Ovary (tissue), 9 donors: Measurements from ENCODE around the gene TMEM121. TPM values are rescaled to one million over a fixed set of nuclear protein-coding genes. Genes with fewer than 3 reads are reported as not detected.
"Not testable (repeated sequence)": the region's sequence is repeated elsewhere in the genome, so short reads cannot be mapped to it uniquely, and the experiment has no call there.

Source experiments
- DNase-seq, 5 donors: peaks; one replicate each; pipeline ENCODE4 v3.0.0-alpha.2; 2019 to 2020
- H3K27ac ChIP-seq, 2 donors: fragments of 200-600 bp; one replicate each; pipeline versions ENCODE4 v1.5.1 to v1.8.0; 2019 to 2022
- H3K27me3 ChIP-seq: fragments of 200-600 bp; one replicate; pipeline ENCODE4 v1.8.0; 2022
- H3K36me3 ChIP-seq: fragments of 200-600 bp; sonication (generic); one replicate; pipeline ENCODE4 v1.5.1; 2019
- H3K4me1 ChIP-seq: one replicate; pipeline ENCODE4 v1.8.1; 2013; ENCODE audit warnings: mild to moderate bottlenecking, moderate library complexity; ENCODE audit not compliant: insufficient read depth
- H3K4me3 ChIP-seq: fragments of 200-600 bp; sonication (generic); one replicate; pipeline ENCODE4 v1.5.1; 2017
- H3K9me3 ChIP-seq, 2 donors: fragments of 200-600 bp in 1 of 2; sonication (generic) in 1 of 2; one replicate each; pipeline versions ENCODE4 v1.5.1 to v1.8.1; 2013 to 2019; ENCODE audit warnings: mild to moderate bottlenecking in 1 of 2, moderate library complexity in 1 of 2
- EP300 ChIP-seq: sonication (generic); formaldehyde crosslinking; IDR thresholded peaks from one replicate; pipeline ENCODE4 v1.6.1; 2017; ENCODE audit warnings: antibody characterized with exemption
- WGBS, 3 donors: extraction: QIAGEN DNeasy Blood & Tissue Kit in 1 of 3; methylation state at CpG; one replicate each; pipeline versions ENCODE4 v1.1.5 to v1.1.7; 2013 to 2017; 5-methylcytosine and 5-hydroxymethylcytosine counted together
- intact Hi-C, 4 donors: fragments of 100-400 bp; cut with DNase I; formaldehyde crosslinking; loops; one replicate each; pipeline versions ENCODE4 v1.11.0 to v1.15.1; 2022 to 2023
- polyA plus RNA-seq, 2 donors: library from polyadenylated mRNA; stranded (reverse); fragments of 200-250 nt in 1 of 2; fragments of 350-450 nt in 1 of 2; fragmentation: Illumina TruSeq in 1 of 2; extraction: RNeasy Lipid Tissue Mini Kit (QIAGEN cat#74804) in 1 of 2; gene quantifications; one replicate each; pipeline ENCODE4 v1.2.3, GENCODE V29; 2013 to 2014
- total RNA-seq, 7 donors: library from RNA; depleted of rRNA in 2 of 7; stranded (reverse); fragments of >200 nt in 2 of 7; fragmentation: NEBNext Ultra II Directional in 3 of 7; extraction: Animal tissue kit (Norgen Biotek cat#: 25700) in 3 of 7; gene quantifications; one replicate each; pipeline versions ENCODE4 v1.1.0 to v1.2.4, GENCODE V29; 2016 to 2023
- TF ChIP-seq, protein P1 (sequence below), 3 donors: fragments of 450-650 bp in 2 of 3; fragments of 200-600 bp in 1 of 3; IDR thresholded peaks; one replicate each; pipeline versions ENCODE4 v1.5.1 to v1.8.0; 2016 to 2022; ENCODE audit warnings: antibody characterized with exemption in 3 of 3, mild to moderate bottlenecking in 1 of 3
- donor health status: DM: no; HTN: no; CAD: no; lungs with moderate emphysema.
- donor health status: DM: no; HTN: no; CAD: no.
- donor health status: Bipolar disorder and iron deficiency.
- donor health status: DM: yes; HTN: yes; CAD: no.
- donor health status: DM: no; HTN: no; CAD: no.
- donor health status: DM: yes; HTN: yes; CAD: no.

The TMEM121 gene
- total and polyA plus RNA-seq, 9 donors: 3.3 to 9.0 (median 4.1) TPM; not detected in 1

DNA sequence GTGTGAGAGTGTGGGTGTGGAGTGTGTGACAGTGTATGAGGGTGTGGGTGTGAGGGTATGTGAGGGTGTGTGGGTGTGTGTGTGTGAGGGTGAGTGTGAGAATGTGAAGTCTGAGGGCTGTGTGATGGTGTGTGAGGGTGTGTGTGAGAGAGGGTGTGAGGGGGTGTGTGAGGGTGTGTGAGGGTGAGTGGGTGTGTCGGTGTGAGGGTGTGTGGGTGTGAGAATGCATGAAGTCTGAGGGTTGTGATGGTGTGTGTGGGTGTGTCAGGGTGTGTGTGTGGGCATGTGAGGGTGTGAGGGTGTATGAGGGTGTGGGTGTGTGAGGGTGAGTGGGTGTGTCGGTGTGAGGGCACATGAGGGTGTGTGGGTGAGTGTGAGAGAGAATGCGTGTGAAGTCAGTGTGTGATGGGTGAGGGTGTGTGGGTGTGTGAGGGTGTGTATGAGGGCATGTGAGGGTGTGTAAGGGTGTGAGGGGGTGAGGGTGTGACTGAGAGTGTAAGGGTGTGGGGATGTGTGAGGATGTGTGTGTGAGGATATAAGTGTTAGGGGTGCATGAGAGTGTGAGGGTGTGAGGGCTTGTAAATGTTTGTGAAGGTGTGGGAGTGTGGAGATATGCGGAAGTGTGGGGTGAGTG, 36.4 kb downstream of the TMEM121 start:
- intact Hi-C loops: loop anchor here in 1 of 4 donors (10.0 kb wide), 1 partner anchor 122 kb away; no protein-coding TSS in a partner anchor
- no peaks in the 10 kb centered on the region for H3K36me3 ChIP-seq
- no peak overlapping the region for H3K27ac ChIP-seq
- TF ChIP-seq, protein P1, sequence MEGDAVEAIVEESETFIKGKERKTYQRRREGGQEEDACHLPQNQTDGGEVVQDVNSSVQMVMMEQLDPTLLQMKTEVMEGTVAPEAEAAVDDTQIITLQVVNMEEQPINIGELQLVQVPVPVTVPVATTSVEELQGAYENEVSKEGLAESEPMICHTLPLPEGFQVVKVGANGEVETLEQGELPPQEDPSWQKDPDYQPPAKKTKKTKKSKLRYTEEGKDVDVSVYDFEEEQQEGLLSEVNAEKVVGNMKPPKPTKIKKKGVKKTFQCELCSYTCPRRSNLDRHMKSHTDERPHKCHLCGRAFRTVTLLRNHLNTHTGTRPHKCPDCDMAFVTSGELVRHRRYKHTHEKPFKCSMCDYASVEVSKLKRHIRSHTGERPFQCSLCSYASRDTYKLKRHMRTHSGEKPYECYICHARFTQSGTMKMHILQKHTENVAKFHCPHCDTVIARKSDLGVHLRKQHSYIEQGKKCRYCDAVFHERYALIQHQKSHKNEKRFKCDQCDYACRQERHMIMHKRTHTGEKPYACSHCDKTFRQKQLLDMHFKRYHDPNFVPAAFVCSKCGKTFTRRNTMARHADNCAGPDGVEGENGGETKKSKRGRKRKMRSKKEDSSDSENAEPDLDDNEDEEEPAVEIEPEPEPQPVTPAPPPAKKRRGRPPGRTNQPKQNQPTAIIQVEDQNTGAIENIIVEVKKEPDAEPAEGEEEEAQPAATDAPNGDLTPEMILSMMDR (IDR thresholded peaks at IDR 0.05): no peak
- no peaks in the 10 kb centered on the region for H3K27me3 ChIP-seq
- no peak overlapping the region for H3K4me3 ChIP-seq
- 81 to 88% (median 84%) methylated on average over 4 of the region's 4 CpGs for WGBS, 3 donors
- no peaks in the 10 kb centered on the region for H3K4me1 ChIP-seq
- no peaks in the 10 kb centered on the region for H3K9me3 ChIP-seq
- DNase-seq: no peak

DNA sequence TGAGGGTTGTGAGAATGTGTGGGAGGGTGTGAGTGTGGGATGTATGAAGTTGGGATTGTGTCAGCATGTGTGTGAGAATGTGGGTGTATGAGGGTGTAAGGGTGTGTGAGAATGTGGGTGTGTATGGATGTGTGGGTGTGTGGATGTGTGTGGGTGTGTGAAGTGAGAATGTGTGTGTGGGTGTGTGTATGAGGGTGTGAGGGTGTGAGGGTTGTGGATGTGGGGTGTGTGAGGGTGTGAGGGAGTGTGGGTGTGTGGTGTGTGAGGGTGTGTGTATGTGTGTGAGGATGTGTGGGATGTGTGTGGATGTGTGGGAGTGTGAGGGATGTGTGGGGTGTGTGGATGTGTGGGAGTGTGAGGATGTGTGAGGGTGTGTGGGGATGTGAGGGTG, 37.0 kb downstream of the TMEM121 start:
- no peak overlapping the region for H3K27ac ChIP-seq
- DNase-seq: no peak
- no peaks in the 10 kb centered on the region for H3K9me3 ChIP-seq
- H3K4me3 ChIP-seq: no peak overlapping the region
- intact Hi-C loops: loop anchor here in 1 of 4 donors (10.0 kb wide), 1 partner anchor 121 kb away; no protein-coding TSS in a partner anchor
- no peaks in the 10 kb centered on the region for H3K4me1 ChIP-seq
- no peaks in the 10 kb centered on the region for H3K36me3 ChIP-seq
- TF ChIP-seq EP300: no peak
- H3K27me3 ChIP-seq: no peaks in the 10 kb centered on the region

GRCh38 chr14:105564536-105564935, 38.2 kb downstream of the TMEM121 start:
- intact Hi-C loops: loop anchor here in 1 of 4 donors (10.0 kb wide), 1 partner anchor 120 kb away; no protein-coding TSS in a partner anchor
- not testable (repeated sequence) for H3K27ac ChIP-seq, H3K4me3 ChIP-seq, H3K27me3 ChIP-seq, DNase-seq, H3K4me1 ChIP-seq, H3K36me3 ChIP-seq, H3K9me3 ChIP-seq
- 47 to 63% (median 62%) methylated on average over 11 to 15 of the region's 16 CpGs for WGBS, 3 donors

GRCh38 chr14:105565185-105565919, 39.0 kb downstream of the TMEM121 start:
- intact Hi-C loops: loop anchor here in 1 of 4 donors (10.0 kb wide), 1 partner anchor 119 kb away; no protein-coding TSS in a partner anchor
- H3K36me3 ChIP-seq, H3K4me3 ChIP-seq, DNase-seq, H3K9me3 ChIP-seq, H3K27me3 ChIP-seq, H3K4me1 ChIP-seq, H3K27ac ChIP-seq: not testable (repeated sequence)
- WGBS, 3 donors: 69 to 79% (median 79%) methylated on average over 6 to 8 of the region's 8 CpGs

GRCh38 chr14:105566248-105567163, 40.1 kb downstream of the TMEM121 start:
- intact Hi-C loops: loop anchor here in 1 of 4 donors (10.0 kb wide), 1 partner anchor 118 kb away; no protein-coding TSS in a partner anchor

DNA sequence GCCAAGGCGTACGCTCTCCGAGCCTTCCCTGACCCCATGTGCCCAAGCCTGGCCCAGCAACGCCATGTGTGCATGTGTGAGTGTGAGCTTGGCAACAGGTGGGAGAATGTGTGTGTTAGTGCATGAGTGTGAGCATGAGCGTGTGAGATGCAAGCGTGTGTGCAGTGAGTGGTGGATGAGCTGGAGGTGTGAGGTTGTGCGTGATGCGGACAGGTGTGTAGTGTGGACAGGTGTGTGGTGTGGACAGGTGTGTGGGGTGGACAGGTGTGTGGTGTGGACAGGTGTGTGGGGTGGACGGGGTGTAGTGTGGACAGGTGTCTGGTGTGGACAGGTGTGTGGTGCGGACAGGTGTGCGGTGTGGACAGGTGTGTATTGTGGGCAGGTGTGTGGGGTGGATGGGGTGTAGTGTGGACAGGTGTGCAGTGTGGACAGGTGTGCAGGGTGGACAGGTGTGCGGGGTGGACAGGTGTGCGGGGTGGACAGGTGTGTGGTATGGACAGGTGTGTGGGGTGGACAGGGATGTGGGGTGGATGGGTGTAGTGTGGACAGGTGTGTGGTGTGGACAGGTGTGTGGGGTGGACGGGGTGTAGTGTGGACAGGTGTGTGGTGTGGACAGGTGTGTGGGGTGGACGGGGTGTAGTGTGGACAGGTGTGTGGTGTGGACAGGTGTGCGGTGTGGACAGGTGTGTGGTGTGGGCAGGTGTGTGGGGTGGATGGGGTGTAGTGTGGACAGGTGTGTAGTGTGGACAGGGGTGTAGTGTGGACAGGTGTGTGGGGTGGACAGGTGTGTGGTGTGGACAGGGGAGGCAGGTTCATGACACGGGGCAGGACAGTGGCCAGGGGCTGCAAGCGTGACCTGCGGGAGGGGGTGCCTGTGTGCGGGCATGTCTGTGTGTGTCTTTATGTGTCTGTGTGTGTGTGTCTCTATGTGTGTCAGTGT, 41.1 kb downstream of the TMEM121 start:
- H3K4me3 ChIP-seq, H3K4me1 ChIP-seq, H3K27me3 ChIP-seq, H3K9me3 ChIP-seq, DNase-seq, H3K36me3 ChIP-seq, H3K27ac ChIP-seq: not testable (repeated sequence)
- intact Hi-C loops: loop anchor here in 1 of 4 donors (10.0 kb wide), 1 partner anchor 117 kb away; no protein-coding TSS in a partner anchor
- WGBS, 3 donors: 83 to 86% (median 83%) methylated on average over 20 of the region's 20 CpGs

More at GRCh38 chr14:105566248-105567163, 40.1 kb downstream of the TMEM121 start:
- 80 to 86% (median 85%) methylated on average over 5 to 25 of the region's 34 CpGs for WGBS, 3 donors
- H3K4me3 ChIP-seq, H3K36me3 ChIP-seq, H3K27me3 ChIP-seq, H3K9me3 ChIP-seq, H3K27ac ChIP-seq, DNase-seq, H3K4me1 ChIP-seq: not testable (repeated sequence)

GRCh38 chr14:105568140-105568843, 41.9 kb downstream of the TMEM121 start:
- not testable (repeated sequence) for H3K4me1 ChIP-seq, DNase-seq, H3K27me3 ChIP-seq, H3K9me3 ChIP-seq, H3K27ac ChIP-seq, H3K4me3 ChIP-seq, H3K36me3 ChIP-seq
- intact Hi-C loops: loop anchor here in 1 of 4 donors (10.0 kb wide), 1 partner anchor 117 kb away; no protein-coding TSS in a partner anchor
- 24 to 55% (median 29%) methylated on average over 10 to 17 of the region's 18 CpGs for WGBS, 3 donors
